LNCAP (cell line): ENCODE measurements around the gene BRAF.

Source experiments
- CTCF ChIP-seq: fragments of 450-650 bp; IDR thresholded peaks from 2 replicates; pipeline ENCODE4 v1.5.1; 2017; ENCODE audit warnings: mild to moderate bottlenecking

The BRAF gene

DNA sequence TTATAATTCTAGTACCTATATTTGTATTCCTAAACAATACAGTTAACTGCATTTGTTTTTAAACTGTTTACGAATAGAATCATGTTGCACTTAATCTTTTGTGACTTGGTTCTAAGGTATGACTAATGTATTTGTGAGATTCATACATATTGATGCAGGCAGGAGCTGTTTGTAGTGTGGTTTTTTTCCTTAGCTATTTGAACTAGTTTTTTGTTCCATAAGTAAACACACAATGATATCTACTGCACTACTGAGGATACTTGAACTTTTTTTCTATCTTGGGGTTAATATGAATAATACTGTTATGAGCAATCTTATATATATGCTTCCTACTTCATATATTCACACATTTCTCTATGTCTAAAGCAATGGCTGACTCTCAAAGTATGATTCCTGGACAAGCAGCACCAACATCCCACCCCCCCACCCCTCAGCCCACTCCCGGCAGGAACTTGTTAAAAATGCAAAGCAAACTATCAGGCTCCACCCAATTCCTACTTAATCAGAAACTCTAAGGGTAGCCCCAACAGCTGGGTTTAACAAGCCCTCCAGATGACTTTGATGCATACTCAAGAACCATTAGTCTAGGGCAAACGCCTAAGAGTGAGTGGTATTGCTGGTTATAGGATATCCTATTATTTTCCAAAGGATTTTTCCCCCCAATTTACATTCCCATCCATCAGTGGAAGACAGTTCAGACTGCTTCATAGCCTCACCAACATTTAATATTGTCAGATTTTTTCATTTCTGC is 25.8 kb downstream of the BRAF start:
- no peak for TF ChIP-seq CTCF

DNA sequence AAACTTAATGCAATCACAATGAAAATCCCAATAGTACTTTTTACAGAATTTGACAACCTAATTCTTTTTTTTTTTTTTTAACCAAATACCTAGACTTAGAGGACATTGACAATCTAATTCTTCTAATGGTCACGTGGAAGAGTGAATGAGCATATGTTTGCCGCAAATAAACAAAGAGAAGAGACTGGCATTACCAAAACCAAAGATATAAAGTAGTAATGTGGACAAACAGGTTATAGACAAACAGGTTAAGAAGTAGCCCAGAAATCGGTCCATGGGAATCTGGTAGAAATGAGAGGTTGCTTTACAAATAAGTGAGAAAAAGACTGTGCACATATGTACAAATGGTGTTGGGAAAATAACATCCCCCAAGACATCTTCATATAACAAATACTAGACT is 27.7 kb downstream of the BRAF start:
- TF ChIP-seq CTCF, result no peak

- no peak for TF ChIP-seq CTCF
Measured at GRCh38 chr7:140889645-140890044, 35.1 kb downstream of the BRAF start.

- no peak for TF ChIP-seq CTCF
Measured at GRCh38 chr7:140889150-140889549, 35.6 kb downstream of the BRAF start.

DNA sequence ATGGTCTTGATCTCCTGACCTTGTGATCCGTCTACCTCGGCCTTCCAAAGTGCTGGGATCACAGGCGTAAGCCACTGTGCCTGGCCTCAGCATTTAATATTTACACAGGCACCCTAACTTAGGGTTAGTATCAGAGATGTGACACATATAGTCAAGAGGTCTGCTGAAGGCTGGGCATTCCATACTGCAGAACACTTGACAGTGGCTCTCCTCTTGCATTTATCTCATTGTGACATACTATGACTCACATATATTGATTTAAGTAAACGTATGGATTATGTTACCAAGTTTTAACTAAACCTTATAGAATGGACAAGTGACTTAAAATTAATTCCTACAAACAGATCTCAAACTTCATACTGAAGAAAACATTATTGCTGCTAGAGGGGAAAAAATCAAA is 36.6 kb downstream of the BRAF start:
- no peak for TF ChIP-seq CTCF

DNA sequence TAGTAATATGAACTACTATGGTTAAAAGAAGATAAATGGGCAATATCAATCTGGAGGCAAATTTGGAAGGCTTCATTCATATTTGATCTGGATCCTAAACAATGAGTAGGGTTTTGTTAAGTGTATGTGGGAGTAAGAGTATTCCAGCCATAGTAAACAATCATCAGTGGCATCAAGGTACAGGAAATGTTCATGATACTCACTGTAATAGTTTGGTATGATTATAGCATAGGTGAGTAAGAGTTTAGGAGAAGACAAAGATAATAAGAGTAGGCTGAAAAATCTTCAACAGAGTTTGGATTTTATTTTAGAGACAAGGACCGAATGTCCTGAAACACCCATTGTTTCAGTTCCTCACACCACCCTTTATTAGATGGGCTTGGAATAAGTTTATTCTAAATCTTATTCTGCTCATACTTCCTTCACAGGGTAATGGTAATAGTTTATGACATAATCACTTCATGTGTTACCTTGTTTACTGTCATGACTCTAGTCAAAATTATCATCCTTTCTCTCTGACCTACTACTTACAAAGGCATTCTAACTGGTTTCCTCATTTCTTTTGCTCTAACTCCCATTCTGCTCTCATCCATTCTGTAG is 38.9 kb downstream of the BRAF start:
- TF ChIP-seq CTCF, result no peak

- TF ChIP-seq CTCF, result no peak
Measured at GRCh38 chr7:140883378-140883777, 41.4 kb downstream of the BRAF start.
